Fibroblast of skin of back (primary cell): ENCODE measurements around the gene CCDC57.
"Not testable (repeated sequence)": the region's sequence is repeated elsewhere in the genome, so short reads cannot be mapped to it uniquely, and the experiment has no call there.

Experiments
- DNase-seq: peaks from one replicate; pipeline ENCODE4 v3.0.0-alpha.2; 2013

Gene CCDC57

GRCh38 chr17:82200743-82201497 is 11.7 kb downstream of the CCDC57 start:
- no peak for DNase-seq

GRCh38 chr17:82200135-82200534 is 12.5 kb downstream of the CCDC57 start:
- no peak for DNase-seq

- DNase-seq = no peak
Measured at GRCh38 chr17:82199496-82199895, 13.1 kb downstream of the CCDC57 start.

- no peak for DNase-seq
Measured at GRCh38 chr17:82198092-82198491, 14.6 kb downstream of the CCDC57 start.

- no peak for DNase-seq
Measured at GRCh38 chr17:82195675-82196672, 16.7 kb downstream of the CCDC57 start.

- no peak for DNase-seq
Measured at GRCh38 chr17:82194765-82195164, 17.9 kb downstream of the CCDC57 start.

- DNase-seq = no peak
Measured at GRCh38 chr17:82193520-82194220, 19.0 kb downstream of the CCDC57 start.

- not testable (repeated sequence) for DNase-seq
Measured at GRCh38 chr17:82193050-82193449, 19.6 kb downstream of the CCDC57 start.

GRCh38 chr17:82188001-82188961 is 24.4 kb downstream of the CCDC57 start:
- DNase-seq = no peak

- DNase-seq = no peak
Measured at GRCh38 chr17:82187500-82187899, 25.1 kb downstream of the CCDC57 start.

- DNase-seq = no peak
Measured at GRCh38 chr17:82186221-82186620, 26.4 kb downstream of the CCDC57 start.

GRCh38 chr17:82184761-82185160 is 27.9 kb downstream of the CCDC57 start:
- no peak for DNase-seq

GRCh38 chr17:82180776-82181528 is 31.7 kb downstream of the CCDC57 start:
- DNase-seq = no peak

- no peak for DNase-seq
Measured at GRCh38 chr17:82179946-82180475, 32.6 kb downstream of the CCDC57 start.

- no peak for DNase-seq
Measured at GRCh38 chr17:82179412-82179811, 33.2 kb downstream of the CCDC57 start.

GRCh38 chr17:82178499-82179261 is 34.0 kb downstream of the CCDC57 start:
- no peak for DNase-seq

GRCh38 chr17:82177761-82178498 is 34.7 kb downstream of the CCDC57 start:
- DNase-seq = no peak

- no peak for DNase-seq
Measured at GRCh38 chr17:82177276-82177675, 35.4 kb downstream of the CCDC57 start.

- DNase-seq = no peak
Measured at GRCh38 chr17:82175951-82176350, 36.7 kb downstream of the CCDC57 start.
